ENCODE results near the gene SMOC2.

GRCh38 chr6:168417679-168418557 is 23.1 kb upstream of the SMOC2 start:
- TF ChIP-seq REST (IDR thresholded peaks at IDR 0.05; ENCODE audit: low read depth) (no peak), MAX (IDR thresholded peaks at IDR 0.05) (no peak), SP1 (IDR thresholded peaks at IDR 0.05; ENCODE audit: low read depth) (no peak), CTCF (IDR thresholded peaks at IDR 0.05 in 2 of 3, conservative IDR thresholded peaks at IDR 0.05 in 1 of 3; ENCODE audit: borderline replicate concordance in 1 of 3, insufficient read depth in 1 of 3, low read depth in 2 of 3, low read length in 2 of 3) (no peak), ZNF274 (IDR thresholded peaks at IDR 0.05; ENCODE audit: low read depth, low read length) (no peak), ZFX (IDR thresholded peaks at IDR 0.05) (no peak), EZH2 (IDR thresholded peaks at IDR 0.05) (no peak), CEBPB (IDR thresholded peaks at IDR 0.05; ENCODE audit: low read depth) (no peak), FOSL1 (IDR thresholded peaks at IDR 0.05; ENCODE audit: low read depth) (no peak), POLR2A (IDR thresholded peaks at IDR 0.05; ENCODE audit: borderline replicate concordance, extremely low read depth, insufficient read depth, insufficient read length) (no peak)
